ENCODE results near the gene OGFOD3.

The OGFOD3 gene

DNA sequence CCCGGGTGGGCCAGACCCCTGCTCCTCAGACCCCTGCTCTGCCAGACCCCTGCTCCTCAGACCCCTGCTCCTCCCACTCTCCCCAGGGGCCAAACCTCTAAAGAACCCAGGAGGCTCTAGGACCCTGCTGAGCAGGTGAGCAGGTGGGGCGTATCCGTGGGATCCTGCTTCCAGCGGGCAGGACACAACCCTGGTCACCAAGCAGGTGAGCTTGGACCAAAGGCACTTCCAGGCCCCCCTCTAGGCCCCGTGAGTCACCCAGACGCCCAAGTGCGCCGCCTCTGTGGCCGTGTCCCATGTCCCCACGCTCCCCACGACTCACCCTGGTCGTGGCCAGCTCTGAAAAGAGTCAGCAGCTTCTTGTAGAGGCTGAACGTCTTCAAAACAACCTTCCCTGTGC, 27.2 kb upstream of the OGFOD3 start:
- FAIRE-seq (no peak), DNase-seq (ENCODE audit: insufficient read length, low spot score) (no peak)
- TF ChIP-seq, protein P1, sequence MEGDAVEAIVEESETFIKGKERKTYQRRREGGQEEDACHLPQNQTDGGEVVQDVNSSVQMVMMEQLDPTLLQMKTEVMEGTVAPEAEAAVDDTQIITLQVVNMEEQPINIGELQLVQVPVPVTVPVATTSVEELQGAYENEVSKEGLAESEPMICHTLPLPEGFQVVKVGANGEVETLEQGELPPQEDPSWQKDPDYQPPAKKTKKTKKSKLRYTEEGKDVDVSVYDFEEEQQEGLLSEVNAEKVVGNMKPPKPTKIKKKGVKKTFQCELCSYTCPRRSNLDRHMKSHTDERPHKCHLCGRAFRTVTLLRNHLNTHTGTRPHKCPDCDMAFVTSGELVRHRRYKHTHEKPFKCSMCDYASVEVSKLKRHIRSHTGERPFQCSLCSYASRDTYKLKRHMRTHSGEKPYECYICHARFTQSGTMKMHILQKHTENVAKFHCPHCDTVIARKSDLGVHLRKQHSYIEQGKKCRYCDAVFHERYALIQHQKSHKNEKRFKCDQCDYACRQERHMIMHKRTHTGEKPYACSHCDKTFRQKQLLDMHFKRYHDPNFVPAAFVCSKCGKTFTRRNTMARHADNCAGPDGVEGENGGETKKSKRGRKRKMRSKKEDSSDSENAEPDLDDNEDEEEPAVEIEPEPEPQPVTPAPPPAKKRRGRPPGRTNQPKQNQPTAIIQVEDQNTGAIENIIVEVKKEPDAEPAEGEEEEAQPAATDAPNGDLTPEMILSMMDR (IDR thresholded peaks at IDR 0.05; ENCODE audit: insufficient read depth, missing control alignments), result no peak

DNA sequence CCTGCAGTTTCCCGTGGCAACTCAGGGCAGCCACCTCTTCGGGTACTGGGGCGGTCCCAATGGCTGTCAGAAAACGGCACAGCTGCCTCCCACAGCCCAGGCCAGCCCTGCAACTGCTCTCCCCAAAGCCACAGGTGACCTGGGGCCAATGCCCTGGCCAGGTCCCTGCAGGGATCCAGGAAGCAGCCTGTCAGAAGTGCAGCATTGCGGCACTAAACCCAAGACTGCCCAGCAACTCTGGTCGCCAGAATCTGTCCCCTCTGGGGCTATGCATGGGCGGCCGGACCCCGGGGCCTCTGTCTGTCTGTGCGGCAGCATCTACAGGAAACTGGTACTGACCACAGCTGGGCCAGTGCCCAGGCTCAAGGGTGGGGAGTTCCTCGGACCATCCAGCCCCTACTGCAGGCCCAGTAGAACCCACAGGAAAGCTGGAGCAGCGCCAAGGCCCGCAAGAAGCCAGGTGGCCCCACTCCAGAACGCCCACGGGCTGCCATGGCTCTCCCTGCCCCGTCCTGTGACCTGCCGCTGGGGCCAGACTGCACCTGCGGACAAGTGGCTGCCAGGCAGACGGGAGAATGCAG, 26.6 kb upstream of the OGFOD3 start:
- FAIRE-seq (no peak), DNase-seq (ENCODE audit: insufficient read length, low spot score) (no peak)
- TF ChIP-seq, protein P1 (IDR thresholded peaks at IDR 0.05; ENCODE audit: insufficient read depth, missing control alignments), result no peak

DNA sequence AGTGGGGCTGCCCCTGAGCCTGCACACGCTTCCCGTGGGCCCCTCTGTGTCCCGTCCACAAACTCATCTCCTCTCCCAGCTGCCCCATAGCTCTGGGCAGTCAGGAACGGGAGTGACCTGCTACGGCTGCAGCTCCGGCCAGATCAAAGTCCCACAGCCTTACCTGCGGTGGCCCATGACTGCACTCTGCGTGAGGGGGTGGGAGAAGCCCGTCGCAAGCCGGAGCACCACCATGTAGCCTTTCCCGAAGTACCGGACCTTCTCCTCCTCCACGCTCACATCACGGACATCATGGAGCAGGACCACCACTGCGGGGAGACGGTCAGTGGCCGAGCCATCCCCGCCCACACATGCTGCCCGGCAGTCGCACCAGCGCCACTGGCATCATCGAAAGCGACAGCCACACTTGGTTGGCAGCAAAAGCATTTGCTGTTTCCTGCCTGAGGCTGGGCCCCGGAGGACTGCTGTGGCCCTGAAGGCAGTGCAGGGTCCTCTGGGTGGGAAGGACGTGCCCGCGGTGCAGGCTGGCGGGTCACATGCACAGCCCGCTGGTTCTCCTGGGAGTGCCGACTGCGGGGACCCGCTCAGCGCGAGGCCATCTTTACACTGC, 26.0 kb upstream of the OGFOD3 start:
- TF ChIP-seq, protein P1 (IDR thresholded peaks at IDR 0.05; ENCODE audit: insufficient read depth, missing control alignments), result no peak
- FAIRE-seq, result no peak

DNA sequence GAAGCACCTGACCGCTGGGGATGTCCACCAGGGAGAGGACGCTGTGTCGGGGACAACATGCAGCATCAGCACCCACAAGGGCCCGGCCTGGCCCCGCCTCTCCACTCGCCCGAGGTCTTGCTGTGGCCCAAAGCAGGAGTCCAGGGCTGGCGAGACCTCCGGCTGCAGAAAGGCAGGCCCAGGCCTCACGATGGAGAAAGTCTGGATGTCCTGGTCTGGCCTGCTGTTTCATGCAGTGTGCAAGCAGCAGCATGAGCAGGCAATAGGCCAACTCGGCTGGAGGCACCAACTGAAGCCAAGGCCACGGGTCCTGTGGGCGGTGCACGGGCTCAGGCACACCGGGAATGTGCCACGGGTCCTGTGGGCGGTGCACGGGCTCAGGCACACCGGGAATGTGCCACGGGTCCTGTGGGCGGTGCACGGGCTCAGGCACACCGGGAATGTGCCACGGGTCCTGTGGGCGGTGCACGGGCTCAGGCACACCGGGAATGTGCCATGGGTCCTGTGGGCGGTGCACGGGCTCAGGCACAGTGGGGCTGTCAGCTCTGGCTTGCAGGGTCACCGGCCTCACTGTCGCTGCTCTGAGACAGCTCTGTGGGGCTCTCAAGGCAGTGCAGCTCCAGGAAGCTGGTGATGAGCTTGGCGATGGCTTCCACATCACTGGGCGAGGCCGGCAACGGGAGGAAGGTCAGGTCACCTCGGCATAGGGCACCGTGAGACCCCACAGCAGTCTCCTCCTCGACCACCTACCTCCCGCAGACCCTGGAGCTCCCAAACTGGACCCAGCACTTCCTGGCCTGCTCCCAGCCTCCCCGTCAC, 25.3 kb upstream of the OGFOD3 start:
- TF ChIP-seq, protein P1 (IDR thresholded peaks at IDR 0.05; ENCODE audit: insufficient read depth, missing control alignments), result no peak
- DNase-seq (ENCODE audit: insufficient read length, low spot score), result no peak
- FAIRE-seq, result no peak

More for the DNA sequence above, 26.0 kb upstream of the OGFOD3 start:
- DNase-seq (ENCODE audit: insufficient read length, low spot score), result no peak

DNA sequence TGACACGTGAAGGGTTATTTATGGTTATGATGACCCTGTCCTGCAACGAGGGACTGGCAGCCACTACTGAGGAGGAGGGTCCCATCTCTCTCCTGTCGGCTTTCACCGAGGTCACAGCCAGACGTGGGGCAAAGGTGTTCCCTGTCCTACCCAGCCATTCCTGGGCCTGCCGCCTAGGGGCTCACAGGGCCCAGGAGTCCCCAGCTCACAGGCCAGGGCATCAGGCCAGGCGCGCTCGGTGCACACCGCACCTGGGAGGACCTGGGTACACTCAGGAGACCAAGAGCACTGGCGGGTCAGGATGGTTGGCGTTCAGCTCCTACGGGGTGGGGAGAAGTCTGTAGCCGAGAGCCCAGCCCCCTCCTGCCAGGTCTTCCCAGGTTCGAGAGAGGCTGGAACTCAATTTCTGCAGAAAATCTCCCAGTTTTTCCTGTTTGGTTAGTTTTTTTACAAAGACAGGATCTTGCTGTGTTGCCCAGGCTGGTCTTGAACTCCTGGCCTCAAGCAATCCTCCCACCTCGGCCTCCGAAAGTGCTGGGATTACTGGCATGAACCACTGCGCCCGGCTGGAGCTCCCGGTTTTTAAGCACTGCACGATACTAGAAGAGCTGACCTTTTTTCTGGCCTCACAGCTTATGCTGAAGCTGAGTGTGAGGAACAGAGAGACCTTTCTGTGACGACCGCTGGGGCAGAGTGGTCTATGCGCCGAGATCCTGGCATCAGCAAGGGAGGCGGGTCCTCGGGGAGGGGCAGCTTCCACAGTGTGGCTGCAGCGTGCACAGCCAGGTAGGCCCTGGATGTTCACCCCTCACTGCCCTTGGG, 24.5 kb upstream of the OGFOD3 start:
- DNase-seq (ENCODE audit: insufficient read length, low spot score), result no peak
- TF ChIP-seq, protein P1 (IDR thresholded peaks at IDR 0.05; ENCODE audit: insufficient read depth, missing control alignments), result no peak
- no peak for FAIRE-seq

DNA sequence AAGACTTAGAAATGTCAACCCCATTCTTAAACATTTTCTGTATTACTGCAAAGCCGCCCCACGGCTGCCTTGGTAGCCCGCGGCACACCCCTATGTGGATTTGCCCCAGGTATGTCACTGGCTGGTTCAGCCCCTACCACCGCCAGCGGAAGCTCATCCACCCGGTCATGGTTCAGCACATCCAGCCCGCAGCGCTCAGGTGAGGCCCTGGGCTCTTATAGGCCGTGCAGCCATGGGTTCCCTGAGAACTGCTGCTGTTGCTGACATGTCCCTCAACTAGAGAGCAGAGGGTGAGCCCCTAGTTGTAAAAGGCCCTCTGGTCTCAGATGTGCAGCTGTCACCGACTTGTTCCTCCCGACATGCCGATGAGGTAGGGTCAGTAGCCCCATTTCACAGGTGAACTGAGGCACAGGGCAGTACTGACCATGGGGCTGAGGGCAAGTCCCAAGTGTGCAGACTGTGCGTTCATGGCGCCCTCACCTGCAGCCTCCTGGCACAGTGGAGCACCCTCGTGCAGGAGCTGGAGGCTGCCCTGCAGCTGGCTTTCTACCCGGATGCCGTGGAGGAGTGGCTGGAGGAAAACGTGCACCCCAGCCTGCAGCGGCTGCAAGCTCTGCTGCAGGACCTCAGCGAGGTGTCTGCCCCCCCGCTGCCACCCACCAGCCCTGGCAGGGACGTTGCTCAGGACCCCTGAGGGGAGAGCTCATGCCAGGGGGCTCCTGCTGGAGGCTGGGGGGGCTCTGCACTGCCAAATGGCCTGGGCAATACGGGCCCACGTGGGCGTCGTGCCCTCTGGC, 23.5 kb upstream of the OGFOD3 start:
- FAIRE-seq (no peak), DNase-seq (ENCODE audit: insufficient read length, low spot score) (no peak)
- TF ChIP-seq, protein P1 (IDR thresholded peaks at IDR 0.05; ENCODE audit: insufficient read depth, missing control alignments), result no peak

Measured in D721Med (cell line).